ENCODE results near the gene PTPRT.

PTPRT gene

DNA sequence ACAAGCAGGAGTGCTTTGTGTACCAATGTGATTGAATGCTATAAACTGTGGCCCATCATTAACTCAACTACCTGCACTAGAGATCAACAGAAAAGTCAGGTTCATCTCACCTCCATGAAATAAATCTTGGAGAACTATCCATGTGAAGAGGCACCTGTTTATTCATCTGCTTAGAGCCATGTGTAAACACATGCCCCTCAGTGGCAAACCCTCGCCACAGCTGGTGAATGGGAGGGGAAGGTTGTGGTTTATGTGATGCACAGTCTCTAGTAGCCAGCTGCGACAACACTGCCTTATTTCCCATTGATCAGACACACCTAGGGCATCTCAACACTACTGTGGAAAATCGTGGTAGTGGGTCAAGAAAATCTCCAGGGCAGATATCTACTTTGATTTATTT is 640.2 kb downstream of the PTPRT start:
- DNase-seq (ENCODE audit: low spot score), result no peak

DNA sequence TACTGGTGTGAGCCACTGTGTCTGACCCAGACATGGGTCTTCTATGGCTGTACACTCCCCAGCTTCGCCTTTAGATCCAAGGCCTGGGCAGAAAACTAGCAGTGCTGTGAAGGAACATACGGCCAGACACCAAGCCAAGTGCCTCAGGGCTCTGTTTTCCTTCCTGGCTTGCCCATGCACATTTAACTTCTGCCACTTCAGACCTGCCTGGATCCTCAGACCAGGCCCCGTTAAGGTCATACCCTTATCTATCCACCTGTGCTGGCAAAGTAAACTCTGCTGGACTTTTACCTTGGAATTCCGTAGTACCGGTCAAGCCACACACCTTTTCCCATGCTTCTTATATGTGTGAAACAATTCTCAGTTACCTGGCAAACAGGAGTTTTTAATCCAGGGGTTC is 644.8 kb downstream of the PTPRT start:
- DNase-seq (ENCODE audit: low spot score), result no peak

DNA sequence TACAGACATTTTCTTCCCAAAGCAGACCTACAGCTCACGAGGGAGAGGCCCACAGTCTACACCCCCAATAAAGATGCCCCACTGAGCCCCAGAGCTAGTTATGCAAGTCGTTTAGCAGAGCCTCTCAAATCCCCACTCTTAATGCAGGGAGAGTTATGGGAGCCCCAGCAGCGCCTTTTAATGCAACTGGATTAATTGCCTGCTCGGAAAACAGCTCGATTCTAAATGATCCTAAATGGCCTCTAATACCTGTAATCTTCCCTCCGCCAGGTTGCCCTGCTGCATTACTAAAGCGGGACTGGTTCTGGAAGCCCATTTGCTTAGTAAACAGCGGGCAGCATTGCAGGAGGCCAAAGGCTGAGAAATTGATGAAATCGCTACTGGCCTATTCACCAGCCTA is 656.9 kb downstream of the PTPRT start:
- DNase-seq (ENCODE audit: low spot score), result no peak

DNA sequence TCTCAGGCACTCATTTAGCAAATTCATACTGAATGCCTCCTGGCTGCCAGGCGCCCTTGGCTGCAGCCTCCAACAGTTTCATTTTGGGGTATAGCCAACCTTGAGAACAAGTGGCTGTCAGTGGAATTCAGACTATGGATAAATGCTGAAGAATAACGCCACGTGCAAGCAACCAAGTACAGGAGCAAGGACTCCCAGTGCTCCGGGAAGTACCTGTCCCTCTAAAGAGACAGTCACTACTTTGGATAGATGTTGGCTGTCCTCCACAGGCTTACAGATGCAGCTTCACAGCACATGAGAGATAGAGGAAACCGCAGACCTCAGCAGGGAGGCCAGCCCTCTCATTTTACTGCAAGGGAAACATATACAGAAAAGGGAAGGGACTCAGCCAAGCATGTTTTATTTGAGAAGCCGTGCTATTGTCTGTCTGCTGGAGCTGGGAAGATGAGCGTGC is 658.2 kb downstream of the PTPRT start:
- DNase-seq (ENCODE audit: low spot score), result peak; percentile 7

DNA sequence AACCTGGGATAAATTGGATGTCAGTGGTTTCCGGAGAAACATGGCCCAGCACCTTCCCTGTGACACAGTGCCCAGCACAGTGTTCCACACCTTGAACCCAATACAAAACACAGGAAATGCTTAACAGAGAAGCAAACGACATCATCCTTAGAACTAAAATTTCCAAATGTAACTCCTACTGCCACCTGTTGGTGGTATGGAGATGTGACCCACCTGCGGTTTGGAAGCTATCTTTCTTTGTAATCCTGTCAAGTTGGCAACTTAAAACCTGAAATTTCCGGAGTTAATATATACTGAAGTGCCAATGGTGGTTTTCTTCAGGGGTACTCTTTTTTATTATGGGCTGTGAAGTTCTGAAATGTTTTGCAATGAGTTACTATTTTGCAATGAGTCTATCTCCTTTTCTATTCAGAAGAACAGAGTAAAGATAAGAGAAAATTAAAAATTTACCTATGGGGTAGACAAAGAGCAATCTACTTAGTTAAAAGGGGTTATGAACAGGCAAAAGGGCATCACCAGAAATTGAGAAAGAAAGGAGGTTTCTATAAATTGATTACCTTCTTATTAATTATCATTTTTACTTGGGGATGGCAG is 658.8 kb downstream of the PTPRT start:
- peak; percentile 39 for DNase-seq (ENCODE audit: low spot score)

DNA sequence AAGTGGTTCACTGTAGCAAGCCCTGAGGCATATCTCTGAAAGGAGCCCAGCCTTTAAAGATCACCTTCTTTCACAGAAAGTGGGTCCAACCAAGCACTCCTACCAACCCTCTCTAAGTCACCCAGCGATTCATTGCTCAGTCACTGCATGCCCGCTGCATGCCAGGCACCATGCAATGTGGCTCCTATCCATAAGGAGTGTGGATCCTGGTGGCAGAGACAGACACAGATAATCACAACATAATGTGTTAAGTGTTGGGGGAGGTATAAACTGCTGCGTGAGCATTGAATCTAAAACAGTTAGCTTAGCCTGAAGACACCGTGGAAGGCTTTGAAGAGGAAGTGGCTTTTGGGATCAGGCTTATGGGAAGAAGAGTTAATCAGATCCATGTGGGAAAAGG is 659.5 kb downstream of the PTPRT start:
- no peak for DNase-seq (ENCODE audit: low spot score)

DNA sequence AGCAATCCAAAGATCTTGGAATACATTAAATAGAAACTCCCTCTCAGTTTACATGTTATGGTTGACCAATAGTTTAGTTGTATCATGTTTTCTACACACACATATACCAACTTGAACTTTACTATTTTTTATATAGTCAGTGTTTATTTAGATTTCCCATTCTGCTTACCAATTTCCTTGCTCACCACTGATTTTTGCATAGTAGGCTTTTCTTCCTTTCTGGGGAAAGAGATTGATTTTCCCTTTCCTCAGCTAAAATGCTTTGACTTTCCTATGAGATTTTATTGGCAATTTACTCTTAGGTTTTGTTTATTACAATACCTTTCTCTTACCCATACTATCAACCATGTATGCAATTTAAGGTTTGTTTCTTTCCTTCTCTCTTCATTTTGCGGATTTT is 665.6 kb downstream of the PTPRT start:
- no peak for DNase-seq (ENCODE audit: low spot score)

DNA sequence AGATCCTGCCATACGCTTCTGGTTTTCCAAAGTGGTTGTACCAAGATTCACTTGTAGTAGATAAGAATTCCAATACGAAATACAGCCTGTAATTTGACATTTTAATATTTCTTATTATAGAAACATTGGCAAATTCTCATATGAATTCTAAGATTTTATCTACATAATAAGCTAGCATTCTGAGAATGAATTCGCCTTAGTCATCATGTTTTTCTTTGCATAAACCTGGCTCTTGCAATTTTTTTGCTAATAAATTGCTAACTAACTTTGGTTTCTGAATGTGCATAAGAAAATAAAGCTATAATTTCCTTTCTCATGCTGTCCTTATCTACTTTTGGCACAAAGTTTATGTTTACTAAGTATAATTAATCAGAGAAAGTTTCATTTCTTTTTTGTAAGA is 673.0 kb downstream of the PTPRT start:
- no peak for DNase-seq (ENCODE audit: low spot score)

DNA sequence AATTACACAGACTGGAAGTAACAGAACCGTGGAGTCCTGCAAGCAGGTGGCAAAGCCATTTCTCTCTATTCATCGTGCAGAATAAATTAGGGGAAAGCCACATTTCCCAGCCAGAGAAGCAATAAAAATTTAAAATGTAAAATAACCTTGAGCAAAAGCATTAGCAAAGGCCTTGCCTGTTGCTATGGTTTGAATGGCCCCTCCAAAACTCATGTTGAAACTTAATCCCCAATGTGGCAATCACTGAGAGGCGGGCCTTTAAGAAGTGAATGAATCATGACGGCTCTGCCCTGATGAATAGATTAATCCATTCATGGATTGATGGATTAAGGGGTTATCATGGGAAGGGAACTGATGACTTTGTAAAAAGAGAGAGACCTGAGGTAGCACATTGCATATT is 679.0 kb downstream of the PTPRT start:
- DNase-seq (ENCODE audit: low spot score), result no peak

DNA sequence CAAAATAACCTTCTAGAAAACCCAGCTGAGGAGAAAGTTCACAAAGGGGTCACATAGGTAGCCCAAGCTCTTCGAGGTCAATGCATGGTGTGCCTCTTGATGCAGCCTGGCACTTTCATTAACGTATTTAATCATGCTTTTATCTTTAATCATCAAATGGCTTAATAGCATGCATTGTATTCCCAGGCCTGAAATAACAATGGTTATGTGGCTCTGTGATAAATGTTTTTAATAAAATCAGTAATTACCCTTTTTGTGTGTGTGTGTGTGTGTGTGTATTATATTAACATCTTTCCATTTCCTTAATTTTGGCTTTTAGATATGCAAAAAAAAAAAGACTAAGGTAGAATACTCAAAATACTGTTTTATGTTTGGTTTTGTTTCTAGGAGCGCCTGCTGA is 681.8 kb downstream of the PTPRT start:
- DNase-seq (ENCODE audit: low spot score), result no peak

DNA sequence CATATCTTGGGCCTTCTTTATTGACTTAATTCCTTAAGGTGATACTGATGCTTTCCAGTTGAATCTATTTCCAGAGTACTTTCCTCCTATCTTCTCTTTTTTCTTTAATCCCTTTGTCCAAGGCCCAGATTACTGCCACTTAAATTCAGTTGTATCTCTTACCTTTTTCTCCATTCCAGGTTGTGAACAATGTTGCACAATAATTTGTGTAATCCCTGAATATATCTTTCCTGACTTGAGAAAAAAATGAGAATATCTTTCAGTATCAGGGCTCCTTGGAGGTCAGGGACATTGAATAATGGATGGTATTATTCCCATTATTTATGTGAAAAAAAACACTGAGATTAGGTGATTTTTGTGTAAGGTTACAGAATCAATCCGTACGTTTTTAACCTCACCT is 683.3 kb downstream of the PTPRT start:
- DNase-seq (ENCODE audit: low spot score), result no peak

DNA sequence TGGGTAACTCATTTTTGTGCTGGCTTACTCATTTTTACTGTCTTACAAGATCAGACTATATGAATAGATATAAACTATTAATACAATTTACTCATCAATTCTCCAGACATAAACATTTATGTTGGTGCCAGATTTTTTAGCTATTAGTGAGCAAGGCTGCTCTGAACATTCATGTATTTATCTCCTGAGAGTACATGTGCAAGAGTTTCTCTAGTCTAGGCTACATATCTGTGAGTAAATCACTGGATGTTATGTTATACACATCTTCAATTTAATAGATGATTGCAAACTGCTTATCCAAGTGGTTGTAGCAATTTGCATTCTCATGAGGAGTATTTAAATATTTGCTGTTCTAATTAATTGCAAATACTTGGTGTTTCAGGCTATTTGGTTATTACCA is 687.1 kb downstream of the PTPRT start:
- no peak for DNase-seq (ENCODE audit: low spot score)

DNA sequence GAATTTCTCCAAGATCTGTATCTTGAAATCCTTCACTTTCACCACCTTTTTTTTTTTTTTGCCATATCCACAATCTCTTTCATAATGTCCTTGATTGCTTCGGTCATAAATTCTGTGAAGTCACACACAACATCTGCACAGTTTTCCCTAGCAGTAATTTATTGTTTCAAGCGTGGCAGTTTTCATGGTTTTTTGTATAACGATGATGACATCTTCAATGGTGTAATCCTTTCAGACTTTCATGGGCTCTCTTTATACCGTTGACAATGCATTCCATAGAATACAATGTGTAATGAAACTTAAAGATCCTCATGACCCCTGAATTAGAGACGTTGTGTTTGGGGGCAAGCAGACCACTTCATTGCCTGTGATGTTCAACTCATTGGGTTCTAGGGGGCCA is 693.1 kb downstream of the PTPRT start:
- DNase-seq (ENCODE audit: low spot score), result no peak

DNA sequence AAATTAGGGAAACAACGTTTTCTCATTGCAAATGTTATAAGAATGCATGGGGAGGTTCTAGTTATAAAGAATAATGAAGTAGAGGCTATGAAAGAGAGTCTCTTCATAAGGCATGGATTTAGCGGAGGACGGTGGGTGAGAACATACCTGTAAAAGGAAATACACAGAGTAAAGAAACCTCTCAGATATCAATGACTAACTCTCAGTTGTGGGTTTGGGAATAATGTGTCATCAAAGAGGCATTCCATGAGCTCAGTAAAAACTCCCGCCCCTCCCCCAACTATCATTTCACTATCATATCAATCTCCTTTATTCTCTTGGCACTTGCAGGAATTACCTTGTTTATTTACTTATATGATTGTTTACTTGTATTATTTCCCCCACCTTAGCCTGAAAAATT is 695.4 kb downstream of the PTPRT start:
- DNase-seq (ENCODE audit: low spot score), result no peak

DNA sequence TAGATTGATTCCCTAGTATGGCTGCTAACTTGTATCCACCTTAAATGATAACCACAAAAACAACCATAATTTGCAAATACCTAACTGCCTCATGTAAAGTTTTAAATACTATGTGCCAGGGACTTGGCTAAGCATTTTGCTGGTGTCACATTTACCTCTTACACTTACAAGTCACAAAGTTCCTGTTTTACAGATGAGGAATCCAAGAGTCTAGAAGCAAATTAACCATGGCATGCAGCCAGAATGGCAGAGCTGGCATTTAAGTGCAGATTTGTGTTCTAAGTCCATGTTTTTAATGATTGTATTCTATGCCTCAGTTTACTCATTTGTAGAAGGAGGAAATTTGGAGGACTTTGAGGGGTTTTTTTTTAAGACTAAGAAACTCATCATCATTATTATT is 696.7 kb downstream of the PTPRT start:
- DNase-seq (ENCODE audit: low spot score), result peak; percentile 2

DNA sequence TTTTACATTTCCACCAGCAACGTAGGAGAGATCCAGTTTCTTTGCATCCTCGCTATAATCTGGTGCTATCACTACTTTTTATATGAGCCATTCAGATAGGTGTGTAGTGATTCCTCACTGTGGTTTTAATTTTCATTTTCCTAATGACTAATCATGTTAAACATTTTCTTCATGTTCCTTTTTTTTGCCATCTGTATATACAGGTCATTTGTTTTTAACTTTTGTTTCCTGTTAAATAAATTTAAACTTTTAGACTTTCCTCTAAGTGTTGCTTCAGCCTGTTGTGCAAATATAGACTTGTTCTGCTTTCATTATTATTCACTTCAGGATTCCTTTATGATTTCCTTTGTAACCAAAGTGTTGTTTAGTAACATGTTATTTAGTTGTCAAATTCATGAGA is 697.4 kb downstream of the PTPRT start:
- no peak for DNase-seq (ENCODE audit: low spot score)

DNA sequence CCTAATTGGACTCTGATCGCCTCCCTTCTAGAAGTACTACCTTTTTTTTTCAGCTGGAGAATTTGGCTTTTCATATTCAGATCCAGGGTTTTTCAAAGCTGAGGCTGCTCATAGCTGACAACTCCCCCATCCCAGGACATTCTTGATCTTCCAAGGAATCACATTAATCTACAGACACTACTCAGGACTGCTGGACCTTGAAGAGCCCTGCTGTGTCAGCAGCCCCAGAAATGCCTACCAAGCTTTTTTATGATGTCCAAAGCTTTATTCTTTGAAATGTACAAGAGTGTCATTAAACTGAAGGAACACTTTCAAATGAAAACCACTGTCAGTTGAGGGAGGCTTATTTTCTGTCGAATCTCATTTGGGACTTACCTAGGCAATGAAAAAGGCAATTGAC is 704.1 kb downstream of the PTPRT start:
- no peak for DNase-seq (ENCODE audit: low spot score)

DNA sequence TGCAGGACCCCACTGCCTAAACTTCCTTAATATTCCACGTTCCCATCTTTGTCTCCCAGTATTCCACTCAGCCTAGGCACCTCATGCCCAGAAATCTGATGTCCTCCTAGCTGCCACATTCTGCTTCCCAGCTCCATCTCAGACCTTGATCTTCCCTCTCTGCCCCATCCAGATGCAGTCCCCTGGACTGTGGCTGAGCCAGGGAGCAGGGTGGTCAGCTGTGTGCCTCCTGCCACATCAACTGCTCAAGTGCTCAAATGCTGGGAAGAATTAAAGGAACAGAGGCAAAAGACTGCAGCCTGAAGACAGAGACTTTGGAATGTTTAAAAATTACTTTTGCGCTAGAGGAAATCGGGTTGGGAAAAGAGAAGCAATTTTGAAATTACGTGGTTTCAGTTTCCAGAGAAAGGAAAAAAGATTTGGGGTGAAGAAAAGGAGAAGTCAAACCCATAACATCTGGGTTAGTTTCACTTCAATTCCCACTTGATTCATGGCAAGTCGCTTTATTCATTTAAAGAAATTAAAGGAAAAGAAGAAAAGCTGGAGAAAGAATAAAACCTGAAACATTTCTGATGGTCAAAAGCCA is 704.8 kb downstream of the PTPRT start:
- DNase-seq (ENCODE audit: low spot score), result no peak

DNA sequence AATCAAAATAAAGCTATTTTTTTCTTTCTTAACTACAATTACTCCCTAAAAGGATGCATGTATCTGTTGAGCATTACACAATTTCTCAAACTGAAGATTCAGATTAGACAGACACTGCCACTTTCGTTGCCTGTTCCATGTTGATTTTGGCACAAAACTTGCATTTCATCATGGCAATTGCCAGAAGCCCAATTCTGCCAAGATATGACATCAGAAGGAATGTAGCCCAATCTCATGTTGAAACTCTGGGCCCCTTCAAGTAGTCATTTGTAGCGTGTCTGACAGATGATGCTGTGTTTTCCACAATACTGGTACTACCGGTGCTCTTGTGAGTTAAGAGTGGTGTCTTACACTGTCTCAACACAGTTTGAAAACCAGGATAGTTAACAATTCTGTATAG is 705.4 kb downstream of the PTPRT start:
- DNase-seq (ENCODE audit: low spot score), result no peak

DNA sequence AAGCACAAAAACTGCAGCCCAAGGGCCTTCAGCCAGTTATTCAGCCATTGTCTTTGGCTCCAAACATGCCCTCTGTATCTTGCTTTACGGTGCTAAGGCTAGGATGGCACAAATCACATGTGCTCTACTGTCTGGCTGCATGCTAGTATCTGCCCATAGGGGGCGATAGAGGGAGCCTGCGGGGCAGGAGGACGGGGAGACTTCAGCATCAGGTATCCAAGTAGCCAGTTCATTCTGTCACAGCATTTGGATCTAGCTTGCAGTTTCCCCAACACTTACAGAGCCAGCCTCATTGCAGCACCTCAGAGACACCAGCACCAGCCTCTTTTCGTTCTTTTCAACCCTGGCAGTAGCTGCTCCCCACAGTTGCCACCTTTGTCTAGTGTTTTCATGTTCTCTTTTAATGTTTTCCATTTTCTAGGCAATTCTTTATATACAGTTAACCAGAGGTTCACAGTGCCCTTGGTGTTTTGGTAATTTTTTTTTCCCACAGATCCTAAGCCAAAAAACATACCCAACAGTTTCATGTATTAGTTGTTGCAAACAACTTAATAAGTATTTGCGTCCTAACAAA is 705.9 kb downstream of the PTPRT start:
- DNase-seq (ENCODE audit: low spot score), result peak; percentile 25

DNA sequence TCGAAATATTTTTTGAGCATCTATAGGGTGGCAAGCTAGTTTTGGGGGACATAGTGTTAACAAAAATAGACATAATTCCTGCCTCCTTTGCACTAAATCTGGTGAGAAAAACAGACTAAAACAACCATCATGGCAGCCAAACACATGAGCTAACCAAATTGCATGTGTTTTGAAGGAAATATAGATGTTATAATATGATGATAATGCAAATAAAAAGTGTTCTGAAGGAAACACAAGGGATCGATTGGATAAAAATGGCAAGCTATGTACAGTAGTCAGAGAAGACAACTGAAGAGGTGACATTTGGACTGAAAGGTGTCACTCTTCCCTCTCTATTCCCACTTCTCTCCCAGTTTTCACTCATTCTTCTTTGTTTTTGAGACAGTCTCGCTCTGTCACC is 706.9 kb downstream of the PTPRT start:
- DNase-seq (ENCODE audit: low spot score), result no peak

DNA sequence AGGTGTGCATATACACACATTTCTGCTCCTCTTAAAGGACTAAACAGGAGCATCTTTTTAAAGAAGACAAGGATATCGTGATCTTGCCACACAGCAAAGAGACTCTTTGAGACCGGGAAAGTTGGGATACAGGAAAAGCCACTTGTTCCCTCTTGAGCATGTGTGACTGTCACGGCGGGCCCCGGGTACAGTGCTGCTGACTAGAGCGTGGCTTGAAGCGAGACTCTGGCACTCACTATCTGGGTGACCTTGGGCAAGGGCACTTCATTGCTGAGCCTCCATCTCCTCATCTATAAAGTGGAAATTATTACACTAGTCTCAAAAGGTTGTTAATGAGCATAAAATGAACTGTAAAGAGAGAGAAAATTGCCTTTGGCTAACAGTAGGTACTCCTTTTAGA is 713.9 kb downstream of the PTPRT start:
- DNase-seq (ENCODE audit: low spot score), result no peak

DNA sequence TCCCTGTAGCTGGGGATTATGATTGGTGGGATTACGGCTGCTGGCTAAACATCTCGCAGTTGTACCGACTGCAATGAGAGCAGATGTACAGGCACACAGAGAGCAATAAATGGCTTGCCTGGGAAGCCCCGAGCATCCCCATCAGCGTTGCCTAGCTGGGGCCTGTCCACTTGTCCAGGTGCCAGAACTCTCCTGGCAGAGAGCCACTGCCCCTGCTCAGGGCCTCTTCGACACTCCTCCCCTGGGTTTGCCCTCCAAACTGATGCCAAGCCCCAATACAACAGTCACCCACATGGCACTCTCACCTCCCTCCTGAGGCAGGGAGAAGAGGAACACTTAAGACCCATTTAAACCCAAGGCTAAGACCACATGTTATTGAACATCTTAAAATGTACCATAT is 715.1 kb downstream of the PTPRT start:
- no peak for DNase-seq (ENCODE audit: low spot score)

DNA sequence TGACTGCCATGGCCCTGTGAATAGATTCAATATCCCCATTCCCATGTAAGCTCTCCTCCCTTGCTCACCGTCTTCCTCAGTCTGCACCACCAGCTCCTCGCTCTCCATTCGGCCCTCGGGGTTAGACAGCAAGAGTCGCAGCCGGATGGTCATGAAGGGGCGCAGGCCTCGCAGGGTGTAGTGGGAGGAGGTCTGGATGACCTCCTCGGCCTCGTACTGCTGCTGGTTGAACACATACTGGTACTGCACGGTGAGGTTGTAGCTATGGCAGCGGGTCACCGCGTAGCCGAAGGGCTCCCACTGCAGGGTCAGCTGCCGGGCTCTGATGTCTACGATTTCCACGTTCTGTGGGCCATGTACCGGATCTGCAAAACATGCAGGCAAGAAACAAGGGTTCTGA is 717.5 kb downstream of the PTPRT start:
- DNase-seq (ENCODE audit: low spot score), result no peak

Data from germinal center (tissue), 1 donor.